ENCODE results near the gene AHNAK. TPM values are rescaled to one million over a fixed set of nuclear protein-coding genes. Genes with fewer than 3 reads are reported as not detected.

Gene AHNAK
- total RNA-seq, 3 donors from 2014 or later (not counting 1 experiment from before 2014, with no cell fraction given): 623 to 740 (median 677) TPM

DNA sequence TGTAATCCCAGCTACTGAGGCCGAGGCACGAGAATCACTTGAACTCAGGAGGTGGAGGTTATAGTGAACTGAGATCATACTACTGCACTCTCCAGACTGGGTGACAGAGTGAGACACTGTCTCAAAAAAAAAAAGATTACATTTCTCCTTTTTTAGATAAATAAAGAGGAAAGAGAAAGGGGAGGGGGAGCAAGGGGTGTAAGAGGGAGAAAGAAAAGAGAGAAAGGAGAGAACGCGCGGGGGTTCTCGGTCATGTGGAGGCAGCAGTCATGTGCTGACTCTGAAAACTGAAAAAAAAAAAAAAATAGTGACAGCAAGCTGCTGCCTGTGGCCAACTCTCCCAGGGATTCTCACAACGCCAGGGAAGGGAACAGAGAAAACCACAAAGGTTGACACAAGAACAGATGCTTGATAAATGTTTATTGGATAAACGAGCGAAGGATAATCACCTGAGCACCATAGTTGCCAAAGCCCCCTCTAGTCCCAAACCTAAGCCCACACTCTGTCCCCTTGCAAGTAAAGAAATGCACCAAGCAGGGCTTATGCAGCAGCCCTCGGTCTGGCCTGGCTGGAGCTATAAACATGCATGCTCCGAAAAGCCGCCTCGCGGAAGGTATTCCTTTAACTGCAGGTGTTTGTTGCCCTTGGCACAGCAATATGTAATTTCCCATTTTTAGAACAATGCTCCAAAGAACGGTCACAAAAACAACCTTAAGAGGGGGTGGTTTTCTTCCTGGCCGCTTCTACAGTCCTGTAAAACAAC, 113.3 kb downstream of the AHNAK start:
- WGBS (ENCODE audit: insufficient coverage): 47% methylated on average over 15 of the region's 16 CpGs
- H3K27ac ChIP-seq (ENCODE audit: low read length): no peak overlapping the region
- Mint-ChIP-seq H3K27ac (no peak overlapping the region), H3K4me3 (no peak overlapping the region), H3K4me1 (peaks cover 46 to 49% of the 10 kb centered on the region in 2 donors), H3K27me3 (ENCODE audit: low read depth in 2 of 2) (no peaks in the 10 kb centered on the region), H3K36me3 (no peaks in the 10 kb centered on the region), H3K9me3 (no peaks in the 10 kb centered on the region)
- H3K27me3 ChIP-seq (ENCODE audit: control insufficient read depth, insufficient read depth, low read length): no peaks in the 10 kb centered on the region
- DNase-seq (no peak), ATAC-seq (no peak)
- TF ChIP-seq CTCF (IDR thresholded peaks at IDR 0.05): no peak
- H3K36me3 ChIP-seq (ENCODE audit: control insufficient read depth, insufficient read depth, low read length): no peaks in the 10 kb centered on the region
- intact Hi-C loops (cut with micrococcal nuclease): no loop called here
- no peak overlapping the region for H3K4me3 ChIP-seq (ENCODE audit: low read length)
- H3K9me3 ChIP-seq (ENCODE audit: control insufficient read depth, insufficient read depth, low read length): no peaks in the 10 kb centered on the region
- peaks cover 14% of the 10 kb centered on the region for H3K4me1 ChIP-seq (ENCODE audit: control insufficient read depth, insufficient read depth, low read length)

GRCh38 chr11:62432695-62433094, 113.9 kb downstream of the AHNAK start:
- peaks cover 14% of the 10 kb centered on the region for H3K4me1 ChIP-seq (ENCODE audit: control insufficient read depth, insufficient read depth, low read length)
- intact Hi-C loops (cut with micrococcal nuclease): no loop called here
- no peaks in the 10 kb centered on the region for H3K9me3 ChIP-seq (ENCODE audit: control insufficient read depth, insufficient read depth, low read length)
- Mint-ChIP-seq H3K27me3 (ENCODE audit: low read depth in 2 of 2) (no peaks in the 10 kb centered on the region), H3K9me3 (no peaks in the 10 kb centered on the region), H3K27ac (no peak overlapping the region), H3K36me3 (no peaks in the 10 kb centered on the region), H3K4me3 (no peak overlapping the region), H3K4me1 (peaks cover 49 to 52% of the 10 kb centered on the region in 2 donors)
- no peak for DNase-seq
- no peaks in the 10 kb centered on the region for H3K27me3 ChIP-seq (ENCODE audit: control insufficient read depth, insufficient read depth, low read length)
- no peaks in the 10 kb centered on the region for H3K36me3 ChIP-seq (ENCODE audit: control insufficient read depth, insufficient read depth, low read length)
- H3K27ac ChIP-seq (ENCODE audit: low read length): no peak overlapping the region
- 89% methylated on average over 8 of the region's 9 CpGs for WGBS (ENCODE audit: insufficient coverage)
- H3K4me3 ChIP-seq (ENCODE audit: low read length): no peak overlapping the region
- ATAC-seq: no peak
- no peak for TF ChIP-seq CTCF (IDR thresholded peaks at IDR 0.05)

GRCh38 chr11:62431171-62431901, 115.3 kb downstream of the AHNAK start:
- no peak for ATAC-seq
- no peak overlapping the region for H3K4me3 ChIP-seq (ENCODE audit: low read length)
- H3K9me3 Mint-ChIP-seq: no peaks in the 10 kb centered on the region

More at GRCh38 chr11:62431171-62431901, 115.3 kb downstream of the AHNAK start:
- intact Hi-C loops (cut with micrococcal nuclease): no loop called here
- Histone ChIP-seq H3K4me1 (ENCODE audit: control insufficient read depth, insufficient read depth, low read length) (peaks cover 19% of the 10 kb centered on the region), H3K9me3 (ENCODE audit: control insufficient read depth, insufficient read depth, low read length) (no peaks in the 10 kb centered on the region), H3K27me3 (ENCODE audit: control insufficient read depth, insufficient read depth, low read length) (no peaks in the 10 kb centered on the region), H3K36me3 (ENCODE audit: control insufficient read depth, insufficient read depth, low read length) (no peaks in the 10 kb centered on the region), H3K27ac (ENCODE audit: low read length) (no peak overlapping the region)
- H3K36me3 Mint-ChIP-seq: no peaks in the 10 kb centered on the region
- H3K4me1 Mint-ChIP-seq: peaks cover 61 to 65% of the 10 kb centered on the region in 2 donors
- H3K27me3 Mint-ChIP-seq (ENCODE audit: low read depth in 2 of 2): no peaks in the 10 kb centered on the region
- no peak for DNase-seq
- no peak for TF ChIP-seq CTCF (IDR thresholded peaks at IDR 0.05)
- peak overlapping the region in 1 of 2 donors; percentile 50 for H3K27ac Mint-ChIP-seq
- whole genome bisulfite sequencing (ENCODE audit: insufficient coverage): 85% methylated on average over 10 of the region's 11 CpGs
- no peak overlapping the region for H3K4me3 Mint-ChIP-seq
